NCI-H1417 (cell line): ENCODE measurements around the gene EEPD1.

Experiments used
- DNase-seq, 3 experiments: peaks; one replicate each; lab custom pipeline; 2025; lab: John Stamatoyannopoulos, UW

EEPD1 gene

DNA sequence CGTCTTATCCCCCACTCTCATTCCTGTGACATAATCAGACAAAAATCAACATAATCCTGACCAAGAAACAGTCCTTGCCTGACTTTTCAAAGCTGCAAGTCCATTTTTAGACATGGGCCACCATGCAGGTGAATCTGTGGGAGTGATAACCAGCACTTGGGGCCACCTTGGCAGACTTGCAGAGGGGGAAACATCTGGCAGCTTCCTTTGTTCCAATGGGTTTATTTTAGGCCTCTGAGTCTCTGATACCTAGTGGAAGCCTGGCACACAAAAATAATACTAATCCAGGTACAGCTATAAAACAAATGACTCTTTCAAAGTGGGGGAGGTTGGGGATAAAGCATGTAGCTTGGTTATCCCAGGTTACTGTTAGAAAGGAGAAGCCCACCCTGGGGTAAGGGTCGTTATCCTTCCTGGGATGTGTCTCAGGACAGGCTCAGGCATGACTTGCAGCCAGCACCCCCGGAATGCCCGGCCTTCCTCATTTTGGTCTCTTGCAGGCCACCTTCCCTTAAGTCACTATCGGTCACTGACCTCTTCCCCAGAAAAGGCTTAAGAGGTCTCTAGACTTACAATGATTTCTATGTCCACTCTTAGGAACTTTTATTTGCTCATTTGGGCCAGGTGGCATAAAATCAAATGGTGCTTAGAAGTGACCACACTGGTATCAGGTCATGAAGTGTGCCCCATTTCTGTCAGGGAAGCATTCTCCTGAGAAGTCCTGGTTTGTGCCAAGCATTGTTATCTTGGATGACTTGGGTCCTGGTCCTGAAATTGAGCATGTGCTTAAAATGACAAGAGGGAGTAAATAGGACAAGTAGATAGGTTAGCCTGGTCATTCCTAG lies 37.6 kb downstream of the EEPD1 start:
- no peak for DNase-seq

GRCh38 chr7:36191292-36191920 lies 38.4 kb downstream of the EEPD1 start:
- no peak for DNase-seq

DNA sequence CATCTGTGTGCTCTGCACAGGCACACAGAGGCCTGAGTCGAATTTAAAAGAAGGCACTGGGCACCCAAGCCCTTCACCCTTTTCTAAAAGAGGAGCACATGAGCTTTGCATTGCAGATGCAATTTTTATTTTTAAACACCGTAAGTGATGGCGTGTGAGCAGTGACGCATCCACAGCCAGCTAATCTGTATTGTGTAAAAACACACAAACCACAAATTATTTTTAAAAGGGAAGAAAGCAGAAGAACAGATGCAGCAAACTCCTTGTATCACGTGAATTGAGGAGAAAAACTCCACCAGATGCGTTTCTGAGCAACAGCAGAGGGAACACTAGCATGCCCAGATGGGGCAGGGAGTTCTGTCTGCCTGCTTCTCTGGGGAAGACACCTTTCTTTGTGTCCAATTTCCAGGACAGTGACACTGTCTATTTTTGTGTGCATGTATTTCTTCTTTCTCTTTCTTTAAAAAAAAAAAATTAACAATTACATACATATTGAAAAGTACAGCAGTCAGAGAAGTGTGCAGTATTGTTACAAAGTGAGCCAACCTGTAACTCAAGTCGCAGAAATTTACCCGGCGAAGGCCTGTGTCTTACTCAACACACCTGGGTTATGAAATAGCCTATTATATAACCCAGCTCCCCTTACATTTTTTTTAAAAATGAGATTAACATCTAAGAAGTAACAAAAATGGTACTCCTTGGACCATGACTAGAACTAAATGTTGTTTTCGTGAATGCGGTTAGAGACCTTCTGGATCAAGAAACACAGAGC lies 39.2 kb downstream of the EEPD1 start:
- no peak for DNase-seq

DNA sequence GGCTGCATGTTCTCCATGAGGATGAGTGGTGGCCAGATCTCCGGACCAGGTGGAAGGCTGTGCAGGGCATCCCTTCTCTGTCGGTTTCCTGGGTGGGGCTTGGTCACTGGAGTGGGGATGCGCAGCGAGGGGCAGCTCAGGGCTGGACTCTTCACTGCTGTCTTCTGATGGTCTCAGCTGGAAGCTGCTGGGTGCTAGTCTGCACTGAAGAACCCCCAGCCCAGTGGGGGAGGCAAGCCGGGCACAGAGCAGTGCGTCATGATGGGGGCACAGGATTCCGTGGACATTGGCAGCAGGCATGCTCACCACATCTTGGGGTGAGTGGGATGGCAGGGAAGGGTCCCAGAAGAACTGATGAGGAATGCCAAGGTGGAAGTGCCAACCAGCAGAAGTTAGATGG lies 39.8 kb downstream of the EEPD1 start:
- no peak for DNase-seq

DNA sequence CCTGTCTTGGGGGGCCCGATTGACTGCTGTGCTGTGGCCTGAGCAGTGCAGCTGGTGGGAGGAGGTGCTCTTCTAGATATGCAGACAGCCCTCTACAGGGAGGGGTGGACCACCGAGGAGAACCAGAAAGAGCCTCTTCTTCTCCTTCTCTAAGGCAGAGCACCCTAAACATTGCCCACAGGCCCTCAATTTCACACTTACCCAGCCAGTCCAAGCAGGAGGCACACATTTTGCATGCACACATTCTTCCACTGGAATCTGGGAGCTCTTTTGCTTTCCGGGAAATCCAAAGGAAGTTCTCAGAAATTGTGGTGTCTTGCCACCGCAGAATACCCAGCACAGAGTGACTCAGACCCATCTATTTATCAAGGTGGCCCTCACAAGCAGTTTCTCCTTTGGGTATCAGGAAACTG lies 45.8 kb downstream of the EEPD1 start:
- no peak for DNase-seq

DNA sequence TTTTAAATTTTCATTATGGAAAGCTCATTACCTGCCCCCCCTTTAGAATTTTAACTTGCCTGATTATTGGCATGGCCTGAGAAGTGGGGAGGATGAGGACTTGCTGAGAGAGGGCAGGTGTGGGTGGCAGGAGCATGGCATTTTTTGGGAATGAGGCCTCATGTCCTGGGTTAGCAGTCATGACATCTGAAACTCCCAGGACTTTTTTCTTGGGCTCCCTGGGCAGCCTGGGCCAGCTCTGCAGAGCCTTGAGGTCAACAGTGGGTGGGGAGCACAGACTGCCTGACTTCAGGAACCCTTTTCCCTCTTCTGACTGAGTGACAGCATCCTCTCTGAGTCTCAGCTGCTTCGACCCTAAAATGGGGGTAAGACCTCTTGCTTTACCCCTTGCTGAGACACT lies 46.3 kb downstream of the EEPD1 start:
- no peak for DNase-seq

GRCh38 chr7:36201122-36201723 lies 48.2 kb downstream of the EEPD1 start:
- DNase-seq = no peak

GRCh38 chr7:36202398-36202797 lies 49.3 kb downstream of the EEPD1 start:
- no peak for DNase-seq

DNA sequence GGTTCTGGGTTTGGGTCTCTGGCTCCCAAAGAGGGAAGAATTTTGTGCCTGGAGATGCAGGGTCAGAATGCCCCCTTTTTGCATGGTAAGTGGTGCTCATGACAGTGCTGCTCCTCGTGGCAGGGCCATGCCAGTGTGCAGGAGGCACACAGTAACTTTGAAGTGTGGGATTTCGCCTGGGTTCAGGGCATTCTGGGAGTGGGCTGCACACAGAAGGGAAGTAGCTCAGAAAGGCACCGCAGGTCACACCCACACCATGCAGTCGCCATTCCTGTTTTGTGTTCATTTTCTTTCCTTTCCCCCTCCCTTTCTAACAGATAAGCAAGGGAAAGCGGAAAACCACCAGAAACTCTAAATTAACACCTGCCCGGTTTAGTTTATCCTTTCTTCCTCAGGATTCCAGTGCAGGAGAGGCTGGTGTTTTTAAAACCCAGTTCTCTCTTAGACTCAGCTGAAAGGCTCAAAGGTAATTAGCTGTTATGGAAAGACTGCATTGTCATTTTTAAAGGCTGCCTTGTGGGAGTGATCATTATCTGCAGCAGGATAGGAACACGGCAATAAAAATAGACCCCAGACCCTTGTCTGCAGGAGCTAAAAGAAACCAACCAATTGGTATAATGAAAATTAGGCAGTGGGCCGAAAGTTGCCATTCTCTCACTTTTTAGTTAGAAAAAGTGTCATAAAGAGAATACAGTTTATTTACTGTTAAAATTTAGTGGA lies 50.2 kb downstream of the EEPD1 start:
- DNase-seq = peak in 2 of 3 experiments; percentile 22 to 68

DNA sequence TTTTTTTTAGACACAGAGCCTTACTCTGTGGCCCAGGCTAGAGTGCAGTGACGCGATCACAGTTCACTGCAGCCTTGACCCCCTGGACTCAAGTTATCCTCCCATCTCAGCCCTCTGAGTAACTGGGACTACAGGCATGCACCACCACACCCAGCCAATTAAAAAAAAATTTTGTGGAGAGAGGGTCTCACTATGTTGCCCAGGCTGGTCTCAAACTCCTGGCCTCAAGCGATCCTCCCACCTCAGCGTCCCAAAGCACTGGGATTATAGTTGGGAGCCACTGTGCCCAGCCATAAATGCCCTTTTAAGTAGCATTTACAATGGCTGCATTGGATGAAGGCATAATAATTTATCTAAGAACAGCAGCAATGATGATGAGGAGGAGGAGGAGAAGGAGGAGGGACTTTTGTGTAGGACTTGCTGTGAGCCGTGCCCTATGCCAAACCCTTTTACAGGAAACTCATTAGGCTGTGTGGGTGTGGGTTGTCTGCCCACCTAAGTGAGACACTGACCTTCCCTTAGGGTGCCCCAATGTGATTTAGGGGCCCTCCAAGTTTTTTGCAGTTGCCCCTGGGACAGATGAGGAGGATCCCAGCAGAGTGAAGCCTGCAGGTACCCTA lies 51.1 kb downstream of the EEPD1 start:
- no peak for DNase-seq

- DNase-seq = peak in 1 of 3 experiments; percentile 41
Observed at GRCh38 chr7:36204929-36205635, 52.0 kb downstream of the EEPD1 start.

- DNase-seq = no peak
Observed at GRCh38 chr7:36205803-36206202, 52.7 kb downstream of the EEPD1 start.

DNA sequence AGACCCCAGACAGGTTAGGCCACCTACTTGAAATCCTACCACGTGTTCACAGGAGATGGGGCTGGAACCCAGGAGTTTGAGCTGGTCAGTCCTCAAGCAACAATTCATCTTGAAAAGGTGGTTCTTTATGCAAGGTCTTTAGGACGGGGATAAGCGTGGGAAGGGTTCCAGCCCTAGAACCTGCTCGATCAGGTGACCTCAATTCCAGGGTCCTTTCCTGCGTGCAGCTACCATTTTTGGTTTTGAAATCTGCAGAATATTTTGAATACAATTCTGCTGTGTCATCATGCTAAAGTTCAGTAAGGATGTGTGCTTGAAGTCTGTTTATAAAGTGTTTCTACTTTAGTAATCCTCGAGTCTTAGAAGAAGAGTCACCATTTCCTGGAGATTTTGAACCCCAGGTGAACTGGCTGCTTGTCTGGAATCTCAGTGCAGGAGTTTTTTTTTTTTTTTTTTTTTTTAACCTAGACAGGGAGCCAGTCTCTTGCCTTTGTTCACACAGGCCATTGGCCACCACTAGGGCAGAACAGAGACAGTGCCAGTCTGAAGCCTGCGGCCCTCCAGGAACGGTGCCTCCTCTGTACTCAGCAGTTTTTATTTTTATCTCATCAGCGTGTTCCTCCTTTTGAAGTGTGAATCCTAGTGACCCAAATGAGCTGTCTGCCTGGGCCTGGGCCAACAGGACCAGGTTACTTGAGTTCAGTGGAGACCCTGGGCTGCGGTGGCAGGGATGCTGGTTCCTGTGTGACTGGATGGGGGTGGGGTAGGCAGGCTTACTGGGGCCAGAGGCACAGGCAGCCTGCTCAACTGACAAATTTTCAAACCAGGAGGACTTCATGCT lies 54.6 kb downstream of the EEPD1 start:
- no peak for DNase-seq

GRCh38 chr7:36208426-36208825 lies 55.4 kb downstream of the EEPD1 start:
- DNase-seq = no peak

GRCh38 chr7:36208997-36209813 lies 56.2 kb downstream of the EEPD1 start:
- peak in 1 of 3 experiments; percentile 27 for DNase-seq

GRCh38 chr7:36209814-36210183 lies 56.7 kb downstream of the EEPD1 start:
- DNase-seq = no peak

DNA sequence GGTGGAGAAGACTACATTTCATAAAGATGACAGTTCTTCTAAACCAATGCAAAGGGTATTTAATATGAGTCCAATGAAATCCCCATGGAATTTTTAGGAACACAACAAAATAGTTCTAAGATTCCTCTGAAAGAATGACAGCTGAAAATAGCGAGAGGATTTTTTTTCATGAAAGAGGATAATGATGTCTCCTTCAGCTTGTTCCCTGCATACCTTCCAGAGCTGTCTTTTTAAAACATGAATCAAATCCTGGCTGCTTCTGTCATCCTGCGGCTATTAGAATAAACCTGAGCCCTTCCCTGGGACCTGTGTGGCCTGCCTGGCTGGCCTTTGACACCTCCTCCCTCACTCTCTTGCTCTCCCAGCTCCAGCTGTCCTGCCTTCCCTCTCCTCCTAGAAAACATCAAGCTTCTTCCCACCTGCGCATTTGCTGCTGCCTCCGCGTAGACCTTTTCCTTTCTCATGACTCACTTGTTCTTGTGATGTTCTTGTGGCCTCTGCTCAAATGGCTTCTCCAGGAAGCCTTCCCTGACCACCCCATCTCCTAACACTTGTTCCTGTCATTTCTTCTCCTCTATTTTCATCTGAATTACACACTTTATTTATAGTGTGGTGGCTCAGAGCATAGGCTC lies 57.4 kb downstream of the EEPD1 start:
- no peak for DNase-seq
